IMR-90 (cell line): ENCODE measurements around the gene OR51A4. TPM values are rescaled to one million over a fixed set of nuclear protein-coding genes. Genes with fewer than 3 reads are reported as not detected.

ENCODE experiments used
- ATAC-seq: fragments of 200-7000 bp; cut with Tn5 transposase; 2 replicates; pipeline ENCODE4 v1.9.1; 2020; ENCODE audit warnings: low read depth, mild to moderate bottlenecking, moderate library complexity
- BruUV-seq: library from RNA; stranded (reverse); fragments of 400-500 nt; replicated peaks from 2 replicates; lab custom pipeline; 2021; lab: Mats Ljungman, UMichigan
- CTCF ChIA-PET: fragments of 300-600 bp; formaldehyde crosslinking; extraction: SDS; loops from one replicate; lab custom pipeline; 2021; ENCODE audit warnings: antibody characterized with exemption; lab: Yijun Ruan, JAX
- POLR2A ChIA-PET: fragments of 300-600 bp; sonication (Branson Sonifier 250); formaldehyde crosslinking; loops from one replicate; lab custom pipeline; 2022; ENCODE audit warnings: antibody characterized with exemption; ENCODE audit not compliant: unreplicated experiment; lab: Charles Lee
- DNase-seq: peaks from one replicate; pipeline ENCODE4 v3.0.0; 2013
- H2AFZ ChIP-seq: replicated peaks from 2 replicates; pipeline ENCODE3; 2013; ENCODE audit warnings: low read length, mild to moderate bottlenecking; ENCODE audit not compliant: poor library complexity
- H2AK5ac ChIP-seq: 2 replicates; pipeline ENCODE4 v1.6.1; 2013; ENCODE audit warnings: low read depth, low read length, inconsistent platforms
- H2AK9ac ChIP-seq: replicated peaks from 2 replicates; pipeline ENCODE3; 2013; ENCODE audit warnings: mild to moderate bottlenecking, low read depth, low read length, moderate library complexity; ENCODE audit not compliant: poor library complexity
- H2BK120ac ChIP-seq: 2 replicates; pipeline ENCODE4 v1.6.1; 2013; ENCODE audit warnings: low read depth, low read length, inconsistent platforms
- H2BK15ac ChIP-seq: 3 replicates; pipeline ENCODE4 v1.6.1; 2013; ENCODE audit warnings: low read depth, low read length, inconsistent platforms
- H2BK20ac ChIP-seq: 2 replicates; pipeline ENCODE4 v1.6.1; 2013; ENCODE audit warnings: low read depth, mild to moderate bottlenecking, inconsistent platforms, low read length, moderate library complexity
- H2BK5ac ChIP-seq: 2 replicates; pipeline ENCODE4 v1.6.1; 2013; ENCODE audit warnings: mild to moderate bottlenecking, low read depth, low read length, inconsistent platforms; ENCODE audit not compliant: poor library complexity, severe bottlenecking
- H3K14ac ChIP-seq: replicated peaks from 2 replicates; pipeline ENCODE4 v1.6.1; 2013; ENCODE audit warnings: low read depth, low read length, inconsistent platforms
- H3K18ac ChIP-seq: 2 replicates; pipeline ENCODE4 v1.6.1; 2013; ENCODE audit warnings: low read depth, low read length, control low read depth
- H3K23ac ChIP-seq: 2 replicates; pipeline ENCODE4 v1.6.1; 2013; ENCODE audit warnings: low read depth, low read length, inconsistent platforms
- H3K27ac ChIP-seq: 2 replicates; pipeline ENCODE4 v1.5.1; 2013; ENCODE audit warnings: mild to moderate bottlenecking, control low read depth, low read length; ENCODE audit not compliant: insufficient read depth
- H3K27me3 ChIP-seq: 2 replicates; pipeline ENCODE4 v1.6.1; 2013; ENCODE audit warnings: low read length; ENCODE audit not compliant: control insufficient read depth, insufficient read depth
- H3K36me3 ChIP-seq: 2 replicates; pipeline ENCODE4 v1.6.1; 2013; ENCODE audit warnings: low read length, mixed read lengths; ENCODE audit not compliant: control insufficient read depth, insufficient read depth
- H3K4ac ChIP-seq: 2 replicates; pipeline ENCODE4 v1.6.1; 2013; ENCODE audit warnings: low read depth, low read length, inconsistent platforms
- H3K4me1 ChIP-seq: 2 replicates; pipeline ENCODE4 v1.6.1; 2013; ENCODE audit warnings: low read length, mixed read lengths; ENCODE audit not compliant: control insufficient read depth, insufficient read depth
- H3K4me2 ChIP-seq: 2 replicates; pipeline ENCODE4 v1.6.1; 2013; ENCODE audit warnings: low read depth, mild to moderate bottlenecking, control low read depth, low read length, moderate library complexity
- H3K4me3 ChIP-seq: 2 replicates; pipeline ENCODE4 v1.5.1; 2013; ENCODE audit warnings: low read depth, mild to moderate bottlenecking, control low read depth, low read length, moderate library complexity; ENCODE audit not compliant: insufficient read depth
- H3K56ac ChIP-seq: 2 replicates; pipeline ENCODE4 v1.6.1; 2013; ENCODE audit warnings: low read length, inconsistent platforms; ENCODE audit not compliant: insufficient read depth; ENCODE audit errors: extremely low read depth
- H3K79me1 ChIP-seq, 2 experiments: 2 replicates each; pipeline ENCODE4 v1.6.1; 2013; ENCODE audit warnings: low read length in 2 of 2, inconsistent platforms in 1 of 2, low read depth in 1 of 2
- H3K9ac ChIP-seq: 2 replicates; pipeline ENCODE4 v1.6.1; 2013; ENCODE audit warnings: low read depth, low read length, control low read depth
- H3K9me1 ChIP-seq: 2 replicates; pipeline ENCODE4 v1.6.1; 2013; ENCODE audit warnings: low read length, inconsistent platforms; ENCODE audit not compliant: insufficient read depth
- H3K9me3 ChIP-seq: 2 replicates; pipeline ENCODE4 v1.6.1; 2013; ENCODE audit warnings: low read length; ENCODE audit not compliant: control insufficient read depth, insufficient read depth
- H4K20me1 ChIP-seq: 2 replicates; pipeline ENCODE4 v1.6.1; 2013; ENCODE audit warnings: low read length, inconsistent platforms; ENCODE audit not compliant: insufficient read depth
- H4K5ac ChIP-seq: 2 replicates; pipeline ENCODE4 v1.6.1; 2013; ENCODE audit warnings: mild to moderate bottlenecking, low read depth, low read length, control low read depth
- H4K8ac ChIP-seq, 2 experiments: 2 replicates each; pipeline ENCODE4 v1.6.1; 2013; ENCODE audit warnings: low read depth in 2 of 2, low read length in 2 of 2, control low read depth in 1 of 2, inconsistent platforms in 1 of 2
- H4K91ac ChIP-seq: 2 replicates; pipeline ENCODE4 v1.6.1; 2013; ENCODE audit warnings: low read depth, low read length, inconsistent platforms; ENCODE audit not compliant: insufficient read depth
- MAFK ChIP-seq: IDR thresholded peaks from 2 replicates; pipeline ENCODE4 v1.6.1; 2012; ENCODE audit warnings: low read depth, low read length, improper control_type of control experiment
- NFE2L2 ChIP-seq: fragments of 150-350 bp; IDR thresholded peaks from 2 replicates; pipeline ENCODE4 v1.6.1; 2016; ENCODE audit warnings: low read depth, mild to moderate bottlenecking, low read length
- WGBS, 2 experiments: methylation state at CpG; one replicate each; pipeline versions ENCODE4 v1.1.5 to v1.1.7; 2013; ENCODE audit warnings: missing lambda C conversion rate in 2 of 2; ENCODE audit not compliant: insufficient read length in 1 of 2; ENCODE audit errors: extremely low coverage in 2 of 2; 5-methylcytosine and 5-hydroxymethylcytosine counted together
- dilution Hi-C: fragments of 300-500 bp; cut with HindIII; formaldehyde crosslinking; loops from one replicate; pipeline ENCODE4 v1.14.3; 2018; ENCODE audit warnings: low sequenced_read_pairs; ENCODE audit not compliant: unreplicated experiment
- in situ Hi-C: fragments of 300-500 bp; cut with MboI; formaldehyde crosslinking; loops from 3 replicates; pipeline ENCODE4 v1.14.3; 2019; ENCODE audit warnings: low sequenced_read_pairs, inconsistent platforms, mixed read lengths
- intact Hi-C: fragments of 100-400 bp; cut with micrococcal nuclease; formaldehyde crosslinking; loops from 2 replicates; pipeline ENCODE4 v1.10.0; 2022
- polyA plus RNA-seq, 3 experiments: library from polyadenylated mRNA; depleted of rRNA; stranded (reverse); fragments of >200 nt; gene quantifications; 2 replicates each; pipeline ENCODE4 v1.2.3, GENCODE V29; 2012; ENCODE audit warnings: low replicate concordance in 1 of 3
- total RNA-seq: library from RNA; depleted of rRNA; stranded (reverse); fragments of >200 nt; gene quantifications from 2 replicates; pipeline ENCODE4 v1.2.3, GENCODE V29; 2012

OR51A4 gene
- total and polyA plus RNA-seq, 2 of the 4 experiments (the other 2 are of a cell fraction) = not detected

DNA sequence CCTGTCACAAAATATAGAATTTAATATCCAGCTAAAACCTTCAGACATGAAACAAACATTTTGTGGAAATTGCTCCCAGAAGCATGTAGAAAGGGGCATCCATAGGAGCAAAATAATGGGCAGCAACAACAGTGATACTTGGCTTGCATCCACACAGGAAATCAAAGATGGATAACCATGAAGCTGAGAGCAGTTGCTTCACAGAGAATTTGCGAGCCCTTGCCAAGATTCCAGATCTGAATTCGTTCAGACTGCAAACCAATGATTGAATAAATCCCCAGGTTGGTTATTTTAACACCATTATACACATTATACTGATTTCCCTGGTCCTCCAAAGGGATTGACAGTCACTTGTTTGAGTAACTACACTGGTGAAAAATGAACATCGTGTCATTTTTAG is 31.6 kb upstream of the OR51A4 start:
- no peak overlapping the region for H3K56ac ChIP-seq
- H2AK5ac ChIP-seq = no peak overlapping the region
- H2AFZ ChIP-seq = no peak overlapping the region
- H3K4me2 ChIP-seq = no peak overlapping the region
- H3K4ac ChIP-seq = no peak overlapping the region
- H3K9me3 ChIP-seq = no peaks in the 10 kb centered on the region
- H3K4me3 ChIP-seq = no peak overlapping the region
- H3K23ac ChIP-seq = no peak overlapping the region
- no peak overlapping the region for H2BK15ac ChIP-seq
- H2AK9ac ChIP-seq = no peak overlapping the region
- H3K27ac ChIP-seq = no peak overlapping the region
- H3K36me3 ChIP-seq = no peaks in the 10 kb centered on the region
- no peaks in the 10 kb centered on the region for H4K20me1 ChIP-seq
- H3K4me1 ChIP-seq = no peaks in the 10 kb centered on the region
- in situ Hi-C loops (no loop called here), intact Hi-C loops (no loop called here), dilution Hi-C loops (no loop called here)
- H2BK120ac ChIP-seq = no peak overlapping the region
- POLR2A ChIA-PET = no interaction called here
- H3K79me1 ChIP-seq = no peaks in the 10 kb centered on the region
- H2BK5ac ChIP-seq = no peak overlapping the region
- H3K27me3 ChIP-seq = no peaks in the 10 kb centered on the region
- H4K5ac ChIP-seq = no peak overlapping the region
- no peak overlapping the region for H2BK20ac ChIP-seq
- 43% methylated on average over 1 of the region's 3 CpGs; no CpG with 5 or more reads in 1 of the 2 experiments for WGBS, 2 experiments
- ATAC-seq = no peak
- H4K91ac ChIP-seq = no peak overlapping the region
- H4K8ac ChIP-seq = no peak overlapping the region
- no peak overlapping the region for H3K18ac ChIP-seq
- no peak overlapping the region for H3K9ac ChIP-seq
- TF ChIP-seq NFE2L2 (no peak), MAFK (no peak)
- H3K14ac ChIP-seq = no peak overlapping the region
- no TSS peak for BruUV-seq
- H3K9me1 ChIP-seq = no peaks in the 10 kb centered on the region
- CTCF ChIA-PET = interaction anchor here (0.5 kb wide), 1 partner anchor 158 kb away, joined by 3 read pairs; no protein-coding TSS in a partner anchor
- DNase-seq = no peak
